HEK293 (cell line): Measurements from ENCODE around the gene PRKCZ.

Source experiments
- EGR2 ChIP-seq: fragments of 450-650 bp; formaldehyde crosslinking; IDR thresholded peaks from 2 replicates; pipeline ENCODE4 v1.5.1; 2016; ENCODE audit warnings: low read depth, missing biosample characterization, missing genetic modification characterization
- GFI1B ChIP-seq: fragments of 450-650 bp; formaldehyde crosslinking; IDR thresholded peaks from 2 replicates; pipeline ENCODE4 v1.5.1; 2016; ENCODE audit warnings: missing biosample characterization, missing genetic modification characterization
- GLIS2 ChIP-seq: fragments of 450-650 bp; formaldehyde crosslinking; IDR thresholded peaks from 2 replicates; pipeline ENCODE4 v1.5.1; 2016; ENCODE audit warnings: missing biosample characterization, missing genetic modification characterization
- HOXC10 ChIP-seq: sonication (generic); formaldehyde crosslinking; IDR thresholded peaks from 2 replicates; pipeline ENCODE4 v1.8.1; 2023; ENCODE audit warnings: mild to moderate bottlenecking, missing genetic modification reagents
- OSR2 ChIP-seq: fragments of 450-650 bp; formaldehyde crosslinking; IDR thresholded peaks from 2 replicates; pipeline ENCODE4 v1.5.1; 2016; ENCODE audit warnings: missing biosample characterization, missing genetic modification characterization
- SCRT2 ChIP-seq: fragments of 450-650 bp; formaldehyde crosslinking; IDR thresholded peaks from 2 replicates; pipeline ENCODE4 v1.5.1; 2016; ENCODE audit warnings: missing biosample characterization, missing genetic modification characterization
- TCF7L2 ChIP-seq: IDR thresholded peaks from 2 replicates; pipeline ENCODE4 v1.6.1; 2011; ENCODE audit warnings: low read depth, mild to moderate bottlenecking, inconsistent platforms, low read length, moderate library complexity, borderline replicate concordance
- YY1 ChIP-seq: fragments of 450-650 bp; formaldehyde crosslinking; IDR thresholded peaks from 2 replicates; pipeline ENCODE4 v1.5.1; 2018; ENCODE audit warnings: missing biosample characterization, missing genetic modification characterization
- ZNF555 ChIP-seq: fragments of 450-650 bp; formaldehyde crosslinking; conservative IDR thresholded peaks from 2 replicates; pipeline ENCODE4 v1.5.1; 2017; ENCODE audit warnings: missing biosample characterization, mild to moderate bottlenecking, missing genetic modification characterization, inconsistent platforms
- ZNF600 ChIP-seq: fragments of 450-650 bp; formaldehyde crosslinking; IDR thresholded peaks from 2 replicates; pipeline ENCODE4 v1.5.1; 2016; ENCODE audit warnings: missing biosample characterization, missing genetic modification characterization
- ZNF768 ChIP-seq: fragments of 450-650 bp; formaldehyde crosslinking; IDR thresholded peaks from 2 replicates; pipeline ENCODE4 v1.5.1; 2018; ENCODE audit warnings: missing biosample characterization, mild to moderate bottlenecking, missing genetic modification characterization
- ZNF843 ChIP-seq: fragments of 450-650 bp; formaldehyde crosslinking; IDR thresholded peaks from 2 replicates; pipeline ENCODE4 v1.5.1; 2016; ENCODE audit warnings: missing biosample characterization, missing genetic modification characterization
- TF ChIP-seq, protein P1 (sequence below): fragments of 450-650 bp; formaldehyde crosslinking; IDR thresholded peaks from 2 replicates; pipeline ENCODE4 v1.5.1; 2016; ENCODE audit warnings: missing biosample characterization, missing genetic modification characterization, low read depth
- TF ChIP-seq, protein P2 (sequence below): fragments of 450-650 bp; formaldehyde crosslinking; IDR thresholded peaks from 2 replicates; pipeline ENCODE4 v1.5.1; 2016; ENCODE audit warnings: missing biosample characterization, missing genetic modification characterization

DNA sequence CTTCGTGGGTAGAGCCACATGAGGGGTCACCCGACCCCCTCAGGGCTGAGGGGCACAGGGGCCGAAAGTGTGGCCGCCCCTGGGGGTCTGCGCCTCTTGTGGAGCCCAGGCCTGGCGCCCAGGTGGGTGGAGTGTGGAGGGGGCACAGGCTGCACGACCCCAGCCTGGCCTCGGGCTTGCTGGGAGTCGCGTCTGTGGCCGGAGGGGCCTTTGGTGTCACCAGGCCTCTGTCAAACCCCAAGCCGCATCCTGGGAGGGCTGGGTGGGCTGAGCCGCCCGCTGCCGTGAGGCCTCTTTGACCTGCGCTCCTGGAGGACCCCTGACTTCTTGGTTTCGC lies 83.6 kb downstream of the PRKCZ start:
- TF ChIP-seq ZNF768 (tag by site-specific recombination) (no peak), YY1 (no peak), TCF7L2 (no peak), GFI1B (tag by site-specific recombination) (no peak), ZNF843 (tag by site-specific recombination) (no peak), EGR2 (tag by site-specific recombination) (0 out of 2 replicates have a peak, but pooled peaks have one; percentile 5), ZNF555 (tag by site-specific recombination) (no peak), GLIS2 (no peak), HOXC10 (CRISPR knock-in tag) (no peak), SCRT2 (no peak), OSR2 (tag by site-specific recombination) (no peak), ZNF600 (tag by site-specific recombination) (no peak)
- TF ChIP-seq, protein P1, sequence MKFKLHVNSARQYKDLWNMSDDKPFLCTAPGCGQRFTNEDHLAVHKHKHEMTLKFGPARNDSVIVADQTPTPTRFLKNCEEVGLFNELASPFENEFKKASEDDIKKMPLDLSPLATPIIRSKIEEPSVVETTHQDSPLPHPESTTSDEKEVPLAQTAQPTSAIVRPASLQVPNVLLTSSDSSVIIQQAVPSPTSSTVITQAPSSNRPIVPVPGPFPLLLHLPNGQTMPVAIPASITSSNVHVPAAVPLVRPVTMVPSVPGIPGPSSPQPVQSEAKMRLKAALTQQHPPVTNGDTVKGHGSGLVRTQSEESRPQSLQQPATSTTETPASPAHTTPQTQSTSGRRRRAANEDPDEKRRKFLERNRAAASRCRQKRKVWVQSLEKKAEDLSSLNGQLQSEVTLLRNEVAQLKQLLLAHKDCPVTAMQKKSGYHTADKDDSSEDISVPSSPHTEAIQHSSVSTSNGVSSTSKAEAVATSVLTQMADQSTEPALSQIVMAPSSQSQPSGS (tag by site-specific recombination): no peak
- TF ChIP-seq, protein P2, sequence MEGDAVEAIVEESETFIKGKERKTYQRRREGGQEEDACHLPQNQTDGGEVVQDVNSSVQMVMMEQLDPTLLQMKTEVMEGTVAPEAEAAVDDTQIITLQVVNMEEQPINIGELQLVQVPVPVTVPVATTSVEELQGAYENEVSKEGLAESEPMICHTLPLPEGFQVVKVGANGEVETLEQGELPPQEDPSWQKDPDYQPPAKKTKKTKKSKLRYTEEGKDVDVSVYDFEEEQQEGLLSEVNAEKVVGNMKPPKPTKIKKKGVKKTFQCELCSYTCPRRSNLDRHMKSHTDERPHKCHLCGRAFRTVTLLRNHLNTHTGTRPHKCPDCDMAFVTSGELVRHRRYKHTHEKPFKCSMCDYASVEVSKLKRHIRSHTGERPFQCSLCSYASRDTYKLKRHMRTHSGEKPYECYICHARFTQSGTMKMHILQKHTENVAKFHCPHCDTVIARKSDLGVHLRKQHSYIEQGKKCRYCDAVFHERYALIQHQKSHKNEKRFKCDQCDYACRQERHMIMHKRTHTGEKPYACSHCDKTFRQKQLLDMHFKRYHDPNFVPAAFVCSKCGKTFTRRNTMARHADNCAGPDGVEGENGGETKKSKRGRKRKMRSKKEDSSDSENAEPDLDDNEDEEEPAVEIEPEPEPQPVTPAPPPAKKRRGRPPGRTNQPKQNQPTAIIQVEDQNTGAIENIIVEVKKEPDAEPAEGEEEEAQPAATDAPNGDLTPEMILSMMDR (tag by site-specific recombination): no peak
